Lung (tissue), 12 donors: Measurements from ENCODE around the gene GSTK1. TPM values are rescaled to one million over a fixed set of nuclear protein-coding genes. Genes with fewer than 3 reads are reported as not detected.
A peak's percentile ranks its signal among the peaks of the same experiment; 100 is the strongest.
"Not testable (repeated sequence)": the region's sequence is repeated elsewhere in the genome, so short reads cannot be mapped to it uniquely, and the experiment has no call there.

Source experiments
- ATAC-seq: fragments of 200-7000 bp; cut with Tn5 transposase; one replicate; pipeline ENCODE4 v1.9.1; 2020; ENCODE audit warnings: moderate number of reproducible peaks; ENCODE audit not compliant: insufficient read depth, low FRiP score
- DNase-seq, 3 donors: peaks; one replicate each; pipeline ENCODE4 v3.0.0-alpha.2; 2013 to 2017
- H3K27ac ChIP-seq, 2 donors: one replicate each; pipeline ENCODE4 v1.5.1; 2013; ENCODE audit warnings: mild to moderate bottlenecking in 2 of 2, moderate library complexity in 2 of 2, control low read depth in 1 of 2, inconsistent platforms in 1 of 2, low read depth in 1 of 2, low read length in 1 of 2
- H3K27me3 ChIP-seq, 3 donors: one replicate each; pipeline ENCODE4 v1.5.1; 2013; ENCODE audit warnings: low read length in 2 of 3; ENCODE audit not compliant: control insufficient read depth in 3 of 3, insufficient read depth in 3 of 3
- H3K36me3 ChIP-seq, 4 donors: one replicate each; pipeline ENCODE4 v1.5.1; 2013; ENCODE audit warnings: low read length in 4 of 4, mild to moderate bottlenecking in 1 of 4, moderate library complexity in 1 of 4; ENCODE audit not compliant: control insufficient read depth in 4 of 4, insufficient read depth in 4 of 4
- H3K4me1 ChIP-seq, 5 donors: one replicate each; pipeline ENCODE4 v1.5.1; 2013; ENCODE audit warnings: low read length in 5 of 5, mild to moderate bottlenecking in 2 of 5, moderate library complexity in 1 of 5; ENCODE audit not compliant: control insufficient read depth in 5 of 5, insufficient read depth in 5 of 5
- H3K4me3 ChIP-seq: one replicate; pipeline ENCODE4 v1.5.1; 2013; ENCODE audit warnings: mild to moderate bottlenecking, control low read depth, moderate library complexity
- H3K9ac ChIP-seq, 2 donors: one replicate each; pipeline ENCODE4 v1.5.1; 2013; ENCODE audit warnings: low read length in 2 of 2, control low read depth in 1 of 2; ENCODE audit not compliant: insufficient read depth in 1 of 2
- H3K9me3 ChIP-seq, 4 donors: one replicate each; pipeline ENCODE4 v1.5.1; 2013; ENCODE audit warnings: low read length in 3 of 4, mild to moderate bottlenecking in 1 of 4, moderate library complexity in 1 of 4; ENCODE audit not compliant: control insufficient read depth in 4 of 4, insufficient read depth in 3 of 4
- CTCF ChIP-seq: IDR thresholded peaks from 2 replicates; pipeline ENCODE4 v1.5.1; 2012; ENCODE audit warnings: mild to moderate bottlenecking; ENCODE audit errors: control extremely low read depth, extremely low read depth
- WGBS, 2 donors: extraction: QIAGEN DNeasy Blood & Tissue Kit; methylation state at CpG; one replicate each; pipeline ENCODE4 v1.1.7; 2013; 5-methylcytosine and 5-hydroxymethylcytosine counted together
- polyA plus RNA-seq, 2 donors: library from polyadenylated mRNA; stranded (reverse); fragments of 200-250 nt; gene quantifications; one replicate each; pipeline ENCODE4 v1.2.1, GENCODE V29; 2013
- total RNA-seq, 2 donors: library from RNA; depleted of rRNA in 1 of 2; stranded (reverse); fragments of >200 nt in 1 of 2; gene quantifications; one replicate each; pipeline ENCODE4 v1.2.1, GENCODE V29; 2014 to 2021
- donor health status: control.
- donor health status: control.
- donor health status: Bipolar disorder and iron deficiency.
- donor health status: healthy.
- donor health status: DM: yes; HTN: yes; CAD: no.

Gene GSTK1
- total and polyA plus RNA-seq, 4 donors: 110 to 130 (median 119) TPM

DNA sequence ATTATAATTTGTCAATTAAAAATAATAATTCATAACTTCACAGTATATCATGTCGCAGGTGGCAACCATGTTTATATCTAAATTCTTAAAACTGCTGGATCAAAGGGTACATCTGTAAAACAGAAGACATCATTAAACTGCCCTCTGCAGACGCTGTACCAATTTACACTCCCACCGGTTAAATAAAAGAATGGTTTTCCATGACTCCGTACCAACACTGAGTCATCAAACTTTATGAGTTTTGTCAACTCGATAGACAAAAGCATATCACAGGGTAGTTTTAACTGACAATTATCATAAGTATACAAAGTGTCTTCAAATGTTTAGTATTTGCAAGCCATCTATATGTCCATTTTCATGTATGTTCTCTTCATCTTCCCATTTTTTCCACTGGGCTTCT lies 5.7 kb upstream of the GSTK1 start:
- no peaks in the 10 kb centered on the region for H3K27me3 ChIP-seq
- no peaks in the 10 kb centered on the region for H3K9me3 ChIP-seq
- no peak for TF ChIP-seq CTCF
- peaks cover 0 to 4% (median 0%) of the 10 kb centered on the region in 5 donors for H3K4me1 ChIP-seq
- ATAC-seq (no peak), DNase-seq (no peak)
- 90 to 95% methylated on average over 5 of the region's 5 CpGs for WGBS, 2 donors
- H3K36me3 ChIP-seq: no peaks in the 10 kb centered on the region
- H3K9ac ChIP-seq: no peak overlapping the region
- no peak overlapping the region for H3K27ac ChIP-seq
- no peak overlapping the region for H3K4me3 ChIP-seq

- H3K4me3 ChIP-seq: no peak overlapping the region
- H3K27me3 ChIP-seq: no peaks in the 10 kb centered on the region
- no peak for TF ChIP-seq CTCF
- H3K4me1 ChIP-seq: peaks cover 0 to 4% (median 0%) of the 10 kb centered on the region in 5 donors
- no peaks in the 10 kb centered on the region for H3K36me3 ChIP-seq
- 16 to 37% methylated on average over 2 of the region's 2 CpGs for WGBS, 2 donors
- DNase-seq: peak in 1 of 3 donors; percentile 4
- no peaks in the 10 kb centered on the region for H3K9me3 ChIP-seq
- ATAC-seq: no peak
- peak overlapping the region in 1 of 2 donors; percentile 30 for H3K27ac ChIP-seq
- no peak overlapping the region for H3K9ac ChIP-seq
Observed at GRCh38 chr7:143258831-143259230, 4.4 kb upstream of the GSTK1 start.

GRCh38 chr7:143259765-143260164 lies 3.5 kb upstream of the GSTK1 start:
- ATAC-seq (no peak), DNase-seq (no peak)
- no peak overlapping the region for H3K27ac ChIP-seq
- WGBS, 2 donors: 91 to 97% methylated on average over 2 of the region's 2 CpGs
- H3K9me3 ChIP-seq: no peaks in the 10 kb centered on the region
- no peak overlapping the region for H3K9ac ChIP-seq
- no peak for TF ChIP-seq CTCF
- no peak overlapping the region for H3K4me3 ChIP-seq
- H3K4me1 ChIP-seq: peaks cover 0 to 7% (median 3%) of the 10 kb centered on the region in 5 donors
- H3K27me3 ChIP-seq: no peaks in the 10 kb centered on the region
- no peaks in the 10 kb centered on the region for H3K36me3 ChIP-seq

- no peak for DNase-seq
- TF ChIP-seq CTCF: no peak
- no peak for ATAC-seq
- Histone ChIP-seq H3K36me3 (peaks cover 0 to 6% (median under 1%) of the 10 kb centered on the region in 4 donors), H3K4me3 (no peak overlapping the region), H3K9ac (no peak overlapping the region), H3K4me1 (peaks cover 0 to 9% (median 4%) of the 10 kb centered on the region in 5 donors), H3K27ac (no peak overlapping the region), H3K9me3 (no peaks in the 10 kb centered on the region), H3K27me3 (no peaks in the 10 kb centered on the region)
- 85 to 88% methylated on average over 1 of the region's 1 CpG for WGBS, 2 donors
Observed at GRCh38 chr7:143261901-143262300, 1.3 kb upstream of the GSTK1 start.

GRCh38 chr7:143264196-143264568 lies 941 bp downstream of the GSTK1 start:
- not testable (repeated sequence) for DNase-seq, H3K27me3 ChIP-seq, H3K9me3 ChIP-seq, H3K4me1 ChIP-seq, ATAC-seq
- Histone ChIP-seq H3K9ac (peak overlapping the region in 1 of 2 donors; percentile 51), H3K4me3 (peak overlapping the region; percentile 97), H3K27ac (peak overlapping the region; percentile 96 to 97), H3K36me3 (peaks cover 8 to 22% (median 16%) of the 10 kb centered on the region in 4 donors)
- 54 to 58% methylated on average over 15 of the region's 15 CpGs for WGBS, 2 donors
